MCF 10A (cell line): Measurements from ENCODE around the gene NCOA6. TPM values are rescaled to one million over a fixed set of nuclear protein-coding genes. Genes with fewer than 3 reads are reported as not detected.
A peak's percentile ranks its signal among the peaks of the same experiment; 100 is the strongest.

ENCODE experiments used
- BruUV-seq: library from RNA; stranded (reverse); fragments of 400-500 nt; replicated peaks from 2 replicates; lab custom pipeline; 2021; lab: Mats Ljungman, UMichigan
- CTCF ChIA-PET: fragments of 300-600 bp; sonication (Branson Sonifier 250); formaldehyde crosslinking; extraction: SDS; loops from one replicate; lab custom pipeline; 2021; ENCODE audit warnings: antibody characterized with exemption, inconsistent platforms; lab: Yijun Ruan, JAX
- POLR2A ChIA-PET: fragments of 300-600, 350-650 bp; sonication (Branson Sonifier 250); formaldehyde crosslinking; extraction: SDS; loops from one replicate; lab custom pipeline; 2020; ENCODE audit warnings: antibody characterized with exemption, inconsistent platforms; lab: Yijun Ruan, JAX
- DNase-seq: peaks from one replicate; pipeline ENCODE4 v3.0.0-alpha.2; 2018; ENCODE audit not compliant: unreplicated experiment
- H3K27ac Mint-ChIP-seq: one replicate; pipeline ENCODE4 v1.8.0; 2022; ENCODE audit warnings: mild to moderate bottlenecking, low read depth, mixed read lengths; ENCODE audit not compliant: unreplicated experiment
- H3K27me3 Mint-ChIP-seq: one replicate; pipeline ENCODE4 v1.8.0; 2022; ENCODE audit warnings: mixed read lengths; ENCODE audit not compliant: insufficient read depth, unreplicated experiment
- H3K36me3 Mint-ChIP-seq: one replicate; pipeline ENCODE4 v1.8.0; 2022; ENCODE audit warnings: mild to moderate bottlenecking, moderate library complexity, mixed read lengths; ENCODE audit not compliant: insufficient read depth, unreplicated experiment
- H3K4me1 Mint-ChIP-seq: one replicate; pipeline ENCODE4 v1.8.0; 2022; ENCODE audit warnings: mixed read lengths; ENCODE audit not compliant: insufficient read depth, unreplicated experiment
- H3K4me3 Mint-ChIP-seq: one replicate; pipeline ENCODE4 v1.8.0; 2022; ENCODE audit warnings: mild to moderate bottlenecking, moderate library complexity, mixed read lengths; ENCODE audit not compliant: unreplicated experiment
- H3K9me3 Mint-ChIP-seq: one replicate; pipeline ENCODE4 v1.8.0; 2022; ENCODE audit warnings: mixed read lengths; ENCODE audit not compliant: unreplicated experiment
- intact Hi-C: fragments of 100-400 bp; cut with micrococcal nuclease; formaldehyde crosslinking; loops from 2 replicates; pipeline ENCODE4 v1.14.1; 2022
- total RNA-seq: library from RNA; stranded (reverse); gene quantifications from 2 replicates; pipeline ENCODE4 v1.2.3, GENCODE V29; 2022
- TF ChIP-seq, protein P1 (sequence below): fragments of 200-600 bp; IDR thresholded peaks from one replicate; pipeline ENCODE4 v1.8.0; 2022; ENCODE audit warnings: antibody characterized with exemption, mild to moderate bottlenecking; ENCODE audit not compliant: unreplicated experiment

The NCOA6 gene
- total RNA-seq, 1 experiment from 2014 or later = 27.9 TPM

DNA sequence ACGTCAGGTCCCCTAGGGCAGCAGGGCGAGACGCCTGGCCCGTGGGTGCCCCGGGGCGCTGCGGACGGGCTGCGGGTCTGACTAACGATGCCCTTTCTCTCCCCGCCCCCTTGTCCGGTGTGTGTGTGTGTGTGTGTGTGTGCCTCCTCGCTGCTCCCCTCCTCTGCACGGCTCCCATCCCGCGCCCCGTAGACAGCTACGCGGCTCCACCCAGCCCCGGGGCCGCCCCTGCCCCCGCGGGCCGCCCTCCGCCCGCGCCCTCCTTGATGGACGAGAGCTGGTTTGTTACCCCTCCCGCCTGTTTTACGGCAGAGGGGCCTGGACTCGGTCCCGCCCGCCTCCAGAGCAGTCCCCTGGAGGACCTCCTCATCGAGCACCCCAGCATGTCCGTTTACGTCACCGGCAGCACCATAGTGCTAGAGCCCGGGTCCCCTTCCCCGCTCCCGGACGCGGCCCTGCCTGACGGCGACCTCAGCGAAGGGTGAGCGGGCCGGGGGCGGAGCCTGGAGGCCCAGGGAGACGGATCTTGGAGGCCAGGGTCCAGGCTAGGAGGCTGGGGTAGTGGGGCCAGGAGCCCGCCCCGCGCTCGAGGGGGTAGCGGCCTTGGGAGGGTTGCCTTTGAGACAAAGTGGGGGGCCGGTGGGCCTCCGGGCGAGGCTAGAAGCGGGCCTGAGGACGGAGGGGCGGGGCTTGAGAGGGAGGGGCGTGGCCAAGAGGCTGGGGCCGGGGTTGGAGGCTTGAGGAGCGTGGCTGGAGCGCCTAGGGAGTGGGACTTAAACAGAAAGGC, 116.2 kb downstream of the NCOA6 start:
- TF ChIP-seq, protein P1, sequence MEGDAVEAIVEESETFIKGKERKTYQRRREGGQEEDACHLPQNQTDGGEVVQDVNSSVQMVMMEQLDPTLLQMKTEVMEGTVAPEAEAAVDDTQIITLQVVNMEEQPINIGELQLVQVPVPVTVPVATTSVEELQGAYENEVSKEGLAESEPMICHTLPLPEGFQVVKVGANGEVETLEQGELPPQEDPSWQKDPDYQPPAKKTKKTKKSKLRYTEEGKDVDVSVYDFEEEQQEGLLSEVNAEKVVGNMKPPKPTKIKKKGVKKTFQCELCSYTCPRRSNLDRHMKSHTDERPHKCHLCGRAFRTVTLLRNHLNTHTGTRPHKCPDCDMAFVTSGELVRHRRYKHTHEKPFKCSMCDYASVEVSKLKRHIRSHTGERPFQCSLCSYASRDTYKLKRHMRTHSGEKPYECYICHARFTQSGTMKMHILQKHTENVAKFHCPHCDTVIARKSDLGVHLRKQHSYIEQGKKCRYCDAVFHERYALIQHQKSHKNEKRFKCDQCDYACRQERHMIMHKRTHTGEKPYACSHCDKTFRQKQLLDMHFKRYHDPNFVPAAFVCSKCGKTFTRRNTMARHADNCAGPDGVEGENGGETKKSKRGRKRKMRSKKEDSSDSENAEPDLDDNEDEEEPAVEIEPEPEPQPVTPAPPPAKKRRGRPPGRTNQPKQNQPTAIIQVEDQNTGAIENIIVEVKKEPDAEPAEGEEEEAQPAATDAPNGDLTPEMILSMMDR = no peak
- Mint-ChIP-seq H3K36me3 (peaks cover 6% of the 10 kb centered on the region), H3K4me3 (peak overlapping the region; percentile 80), H3K9me3 (no peaks in the 10 kb centered on the region), H3K27ac (no peak overlapping the region), H3K4me1 (peaks cover 27% of the 10 kb centered on the region), H3K27me3 (no peaks in the 10 kb centered on the region)
- intact Hi-C loops = loop anchor here (5.0 kb wide), 1 partner anchor 397 kb away; no protein-coding TSS in a partner anchor
- ChIA-PET POLR2A (interaction anchor here (0.6 to 2.1 kb wide), 5 partner anchors 11 to 130 kb away, joined by 3 to 10 read pairs (median 3); partner anchors contain the start of gene PIGU), CTCF (interaction anchor here (0.6 to 1.6 kb wide), 4 partner anchors 35 to 222 kb away, joined by 3 to 4 read pairs (median 4); no protein-coding TSS in a partner anchor)
- BruUV-seq = no TSS peak
- peak; percentile 75 for DNase-seq

DNA sequence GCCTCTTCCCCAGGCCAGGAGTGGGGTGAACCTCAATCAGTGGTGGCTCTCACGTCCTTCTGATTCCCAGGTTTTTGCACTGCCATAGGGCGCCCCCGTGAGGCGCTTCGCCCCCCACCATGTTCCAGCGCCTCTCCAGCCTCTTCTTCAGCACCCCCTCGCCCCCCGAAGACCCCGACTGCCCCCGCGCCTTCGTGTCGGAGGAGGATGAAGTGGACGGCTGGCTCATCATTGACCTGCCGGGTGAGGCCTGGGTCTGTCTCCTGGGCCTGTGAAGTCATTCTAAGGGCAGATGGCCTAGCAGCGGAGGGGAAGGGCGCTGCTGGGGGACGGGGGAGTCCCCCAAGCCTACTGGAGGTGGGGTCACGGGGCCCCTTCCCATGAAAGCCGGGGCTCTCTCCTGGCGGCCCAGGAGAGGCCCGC, 116.8 kb downstream of the NCOA6 start:
- Mint-ChIP-seq H3K27me3 (no peaks in the 10 kb centered on the region), H3K9me3 (no peaks in the 10 kb centered on the region), H3K27ac (no peak overlapping the region), H3K4me3 (peak overlapping the region; percentile 80), H3K36me3 (peaks cover 6% of the 10 kb centered on the region), H3K4me1 (peaks cover 25% of the 10 kb centered on the region)
- intact Hi-C loops = loop anchor here (5.0 kb wide), 1 partner anchor 396 kb away; no protein-coding TSS in a partner anchor
- ChIA-PET POLR2A (interaction anchor here (0.6 to 2.1 kb wide), 9 partner anchors 11 to 192 kb away, joined by 3 to 10 read pairs (median 3); partner anchors contain the start of genes DYNLRB1 and PIGU), CTCF (interaction anchor here (0.6 to 1.6 kb wide), 12 partner anchors 14 to 396 kb away, joined by 3 to 16 read pairs (median 3); no protein-coding TSS in a partner anchor)
- BruUV-seq = no TSS peak
- peak; percentile 33 for DNase-seq
- TF ChIP-seq, protein P1 = peak; percentile 10

DNA sequence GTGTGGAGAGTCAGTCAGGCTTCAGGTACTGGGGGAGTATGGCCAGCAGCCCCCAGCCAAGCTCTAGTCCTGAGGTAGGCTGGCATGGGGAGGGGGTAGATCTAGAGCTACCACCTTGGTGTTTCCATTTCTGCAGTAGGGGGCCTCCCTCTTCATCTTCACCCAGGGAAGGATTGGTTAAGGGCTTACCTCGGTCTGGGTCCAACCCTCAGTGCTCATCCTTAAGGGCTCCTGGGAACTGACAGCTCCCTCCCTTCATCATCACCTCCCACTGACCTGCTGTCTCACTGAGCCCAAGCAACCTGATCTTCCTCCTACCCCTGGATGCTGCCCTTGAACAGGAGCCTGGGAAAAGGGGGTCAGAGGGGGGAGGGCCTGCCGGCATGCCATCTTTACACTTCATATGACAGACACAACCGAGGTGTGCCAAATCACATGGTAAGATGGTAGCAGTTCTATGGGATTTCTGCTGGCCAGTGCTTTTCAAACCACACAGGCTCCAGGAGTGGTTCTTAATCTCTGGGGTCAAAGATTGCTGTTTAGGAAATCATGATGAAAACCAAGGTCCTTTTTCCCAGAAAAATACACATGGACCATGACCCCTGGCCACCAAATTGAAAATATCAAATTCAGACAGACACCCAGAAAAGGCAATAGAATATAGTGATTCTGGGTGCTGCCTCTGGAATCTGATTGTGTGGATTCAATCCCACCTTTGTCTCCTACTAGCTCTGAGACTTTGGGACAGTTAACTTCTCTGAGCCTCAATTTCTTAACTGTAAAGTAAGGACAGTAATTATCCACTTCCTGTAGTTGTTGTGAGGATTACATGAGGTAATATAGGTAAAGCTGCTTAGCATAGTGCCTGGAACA, 118.3 kb downstream of the NCOA6 start:
- no TSS peak for BruUV-seq
- TF ChIP-seq, protein P1 = no peak
- Mint-ChIP-seq H3K4me1 (peaks cover 17% of the 10 kb centered on the region), H3K9me3 (no peaks in the 10 kb centered on the region), H3K4me3 (no peak overlapping the region), H3K27me3 (no peaks in the 10 kb centered on the region), H3K27ac (no peak overlapping the region), H3K36me3 (peaks cover 6% of the 10 kb centered on the region)
- DNase-seq = no peak
- intact Hi-C loops = loop anchor here (5.0 kb wide), 1 partner anchor 395 kb away; no protein-coding TSS in a partner anchor
- ChIA-PET POLR2A (interaction anchor here (0.7 to 6.1 kb wide), 6 partner anchors 30 to 191 kb away, joined by 3 to 44 read pairs (median 6); partner anchors contain the start of genes DYNLRB1 and PIGU), CTCF (interaction anchor here (0.6 to 2.4 kb wide), 7 partner anchors 13 to 518 kb away, joined by 3 to 26 read pairs (median 5); no protein-coding TSS in a partner anchor)
